Measurements from ENCODE around the gene F2RL2.

DNA sequence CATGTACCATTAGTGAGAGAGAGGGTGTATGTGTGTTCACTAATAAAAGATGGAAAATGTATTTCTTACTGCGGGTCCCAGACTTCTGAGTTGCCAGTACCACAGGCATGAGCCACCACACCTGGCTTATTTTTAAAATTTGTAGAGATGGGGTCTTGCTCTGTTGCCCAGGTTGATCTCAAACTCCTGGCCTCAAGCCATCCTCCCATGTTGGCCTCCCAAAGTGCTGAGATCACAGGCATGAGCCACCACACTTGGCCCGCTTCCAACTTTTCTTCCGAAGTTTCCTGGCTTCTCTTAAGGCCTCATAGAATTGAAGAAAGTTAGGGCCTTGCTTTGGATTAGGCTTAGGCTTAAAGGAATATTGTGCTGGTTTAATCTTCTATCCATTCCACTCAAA, 40.4 kb upstream of the F2RL2 start:
- TF ChIP-seq, protein P1, sequence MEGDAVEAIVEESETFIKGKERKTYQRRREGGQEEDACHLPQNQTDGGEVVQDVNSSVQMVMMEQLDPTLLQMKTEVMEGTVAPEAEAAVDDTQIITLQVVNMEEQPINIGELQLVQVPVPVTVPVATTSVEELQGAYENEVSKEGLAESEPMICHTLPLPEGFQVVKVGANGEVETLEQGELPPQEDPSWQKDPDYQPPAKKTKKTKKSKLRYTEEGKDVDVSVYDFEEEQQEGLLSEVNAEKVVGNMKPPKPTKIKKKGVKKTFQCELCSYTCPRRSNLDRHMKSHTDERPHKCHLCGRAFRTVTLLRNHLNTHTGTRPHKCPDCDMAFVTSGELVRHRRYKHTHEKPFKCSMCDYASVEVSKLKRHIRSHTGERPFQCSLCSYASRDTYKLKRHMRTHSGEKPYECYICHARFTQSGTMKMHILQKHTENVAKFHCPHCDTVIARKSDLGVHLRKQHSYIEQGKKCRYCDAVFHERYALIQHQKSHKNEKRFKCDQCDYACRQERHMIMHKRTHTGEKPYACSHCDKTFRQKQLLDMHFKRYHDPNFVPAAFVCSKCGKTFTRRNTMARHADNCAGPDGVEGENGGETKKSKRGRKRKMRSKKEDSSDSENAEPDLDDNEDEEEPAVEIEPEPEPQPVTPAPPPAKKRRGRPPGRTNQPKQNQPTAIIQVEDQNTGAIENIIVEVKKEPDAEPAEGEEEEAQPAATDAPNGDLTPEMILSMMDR (IDR thresholded peaks at IDR 0.05) = no peak
- no peak for TF ChIP-seq POLR2A (IDR thresholded peaks at IDR 0.05)
